ENCODE measurements around the gene ASAH2.

DNA sequence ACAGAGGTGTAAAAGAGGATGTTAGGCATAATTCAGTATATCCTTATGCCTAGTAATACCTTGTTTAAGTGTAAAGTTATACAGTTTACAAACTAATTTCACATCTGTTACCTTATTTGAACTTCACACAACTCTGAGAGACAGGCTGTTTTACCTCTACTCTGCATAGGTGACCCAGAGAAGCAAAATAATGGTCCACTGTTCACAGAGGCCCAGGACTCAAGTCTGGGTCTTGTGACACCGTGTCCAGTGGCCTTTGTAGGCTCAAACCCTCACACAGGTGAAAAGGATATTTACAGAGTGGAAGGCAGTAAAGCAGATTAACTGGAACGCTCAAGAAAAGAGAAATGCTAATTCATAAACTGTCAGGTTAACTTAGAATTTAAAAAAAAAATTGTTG, 32.1 kb downstream of the ASAH2 start:
- TF ChIP-seq JUND (IDR thresholded peaks at IDR 0.05): no peak
- TF ChIP-seq ZFX (IDR thresholded peaks at IDR 0.05): no peak
- TF ChIP-seq, protein P1, sequence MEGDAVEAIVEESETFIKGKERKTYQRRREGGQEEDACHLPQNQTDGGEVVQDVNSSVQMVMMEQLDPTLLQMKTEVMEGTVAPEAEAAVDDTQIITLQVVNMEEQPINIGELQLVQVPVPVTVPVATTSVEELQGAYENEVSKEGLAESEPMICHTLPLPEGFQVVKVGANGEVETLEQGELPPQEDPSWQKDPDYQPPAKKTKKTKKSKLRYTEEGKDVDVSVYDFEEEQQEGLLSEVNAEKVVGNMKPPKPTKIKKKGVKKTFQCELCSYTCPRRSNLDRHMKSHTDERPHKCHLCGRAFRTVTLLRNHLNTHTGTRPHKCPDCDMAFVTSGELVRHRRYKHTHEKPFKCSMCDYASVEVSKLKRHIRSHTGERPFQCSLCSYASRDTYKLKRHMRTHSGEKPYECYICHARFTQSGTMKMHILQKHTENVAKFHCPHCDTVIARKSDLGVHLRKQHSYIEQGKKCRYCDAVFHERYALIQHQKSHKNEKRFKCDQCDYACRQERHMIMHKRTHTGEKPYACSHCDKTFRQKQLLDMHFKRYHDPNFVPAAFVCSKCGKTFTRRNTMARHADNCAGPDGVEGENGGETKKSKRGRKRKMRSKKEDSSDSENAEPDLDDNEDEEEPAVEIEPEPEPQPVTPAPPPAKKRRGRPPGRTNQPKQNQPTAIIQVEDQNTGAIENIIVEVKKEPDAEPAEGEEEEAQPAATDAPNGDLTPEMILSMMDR (IDR thresholded peaks at IDR 0.05 in 2 of 3, conservative IDR thresholded peaks at IDR 0.05 in 1 of 3; ENCODE audit: borderline replicate concordance in 1 of 3, insufficient read depth in 1 of 3, low read depth in 2 of 3, low read length in 2 of 3): no peak
- TF ChIP-seq, protein P2, sequence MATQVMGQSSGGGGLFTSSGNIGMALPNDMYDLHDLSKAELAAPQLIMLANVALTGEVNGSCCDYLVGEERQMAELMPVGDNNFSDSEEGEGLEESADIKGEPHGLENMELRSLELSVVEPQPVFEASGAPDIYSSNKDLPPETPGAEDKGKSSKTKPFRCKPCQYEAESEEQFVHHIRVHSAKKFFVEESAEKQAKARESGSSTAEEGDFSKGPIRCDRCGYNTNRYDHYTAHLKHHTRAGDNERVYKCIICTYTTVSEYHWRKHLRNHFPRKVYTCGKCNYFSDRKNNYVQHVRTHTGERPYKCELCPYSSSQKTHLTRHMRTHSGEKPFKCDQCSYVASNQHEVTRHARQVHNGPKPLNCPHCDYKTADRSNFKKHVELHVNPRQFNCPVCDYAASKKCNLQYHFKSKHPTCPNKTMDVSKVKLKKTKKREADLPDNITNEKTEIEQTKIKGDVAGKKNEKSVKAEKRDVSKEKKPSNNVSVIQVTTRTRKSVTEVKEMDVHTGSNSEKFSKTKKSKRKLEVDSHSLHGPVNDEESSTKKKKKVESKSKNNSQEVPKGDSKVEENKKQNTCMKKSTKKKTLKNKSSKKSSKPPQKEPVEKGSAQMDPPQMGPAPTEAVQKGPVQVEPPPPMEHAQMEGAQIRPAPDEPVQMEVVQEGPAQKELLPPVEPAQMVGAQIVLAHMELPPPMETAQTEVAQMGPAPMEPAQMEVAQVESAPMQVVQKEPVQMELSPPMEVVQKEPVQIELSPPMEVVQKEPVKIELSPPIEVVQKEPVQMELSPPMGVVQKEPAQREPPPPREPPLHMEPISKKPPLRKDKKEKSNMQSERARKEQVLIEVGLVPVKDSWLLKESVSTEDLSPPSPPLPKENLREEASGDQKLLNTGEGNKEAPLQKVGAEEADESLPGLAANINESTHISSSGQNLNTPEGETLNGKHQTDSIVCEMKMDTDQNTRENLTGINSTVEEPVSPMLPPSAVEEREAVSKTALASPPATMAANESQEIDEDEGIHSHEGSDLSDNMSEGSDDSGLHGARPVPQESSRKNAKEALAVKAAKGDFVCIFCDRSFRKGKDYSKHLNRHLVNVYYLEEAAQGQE (IDR thresholded peaks at IDR 0.05; ENCODE audit: low read depth): no peak
- no peak for TF ChIP-seq POLR2A (IDR thresholded peaks at IDR 0.05; ENCODE audit: borderline replicate concordance, extremely low read depth, insufficient read depth, insufficient read length)
- no peak for TF ChIP-seq FOSL1 (IDR thresholded peaks at IDR 0.05; ENCODE audit: low read depth)
- no peak for TF ChIP-seq EZH2 (IDR thresholded peaks at IDR 0.05)
- TF ChIP-seq, protein P3, sequence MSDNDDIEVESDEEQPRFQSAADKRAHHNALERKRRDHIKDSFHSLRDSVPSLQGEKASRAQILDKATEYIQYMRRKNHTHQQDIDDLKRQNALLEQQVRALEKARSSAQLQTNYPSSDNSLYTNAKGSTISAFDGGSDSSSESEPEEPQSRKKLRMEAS (IDR thresholded peaks at IDR 0.05): no peak
- TF ChIP-seq ZNF274 (IDR thresholded peaks at IDR 0.05; ENCODE audit: low read depth, low read length): no peak
- TF ChIP-seq POLR2AphosphoS5 (IDR thresholded peaks at IDR 0.05; ENCODE audit: low read depth, low read length): no peak

Data from HCT116 (cell line).